ENCODE measurements around the gene UBL4B.

- TF ChIP-seq POLR2A (IDR thresholded peaks at IDR 0.05): no peak
- TF ChIP-seq, protein P1, sequence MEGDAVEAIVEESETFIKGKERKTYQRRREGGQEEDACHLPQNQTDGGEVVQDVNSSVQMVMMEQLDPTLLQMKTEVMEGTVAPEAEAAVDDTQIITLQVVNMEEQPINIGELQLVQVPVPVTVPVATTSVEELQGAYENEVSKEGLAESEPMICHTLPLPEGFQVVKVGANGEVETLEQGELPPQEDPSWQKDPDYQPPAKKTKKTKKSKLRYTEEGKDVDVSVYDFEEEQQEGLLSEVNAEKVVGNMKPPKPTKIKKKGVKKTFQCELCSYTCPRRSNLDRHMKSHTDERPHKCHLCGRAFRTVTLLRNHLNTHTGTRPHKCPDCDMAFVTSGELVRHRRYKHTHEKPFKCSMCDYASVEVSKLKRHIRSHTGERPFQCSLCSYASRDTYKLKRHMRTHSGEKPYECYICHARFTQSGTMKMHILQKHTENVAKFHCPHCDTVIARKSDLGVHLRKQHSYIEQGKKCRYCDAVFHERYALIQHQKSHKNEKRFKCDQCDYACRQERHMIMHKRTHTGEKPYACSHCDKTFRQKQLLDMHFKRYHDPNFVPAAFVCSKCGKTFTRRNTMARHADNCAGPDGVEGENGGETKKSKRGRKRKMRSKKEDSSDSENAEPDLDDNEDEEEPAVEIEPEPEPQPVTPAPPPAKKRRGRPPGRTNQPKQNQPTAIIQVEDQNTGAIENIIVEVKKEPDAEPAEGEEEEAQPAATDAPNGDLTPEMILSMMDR (IDR thresholded peaks at IDR 0.05): no peak
- no peak for TF ChIP-seq EP300 (IDR thresholded peaks at IDR 0.05)
Observed at GRCh38 chr1:110091791-110092190, 20.5 kb upstream of the UBL4B start.

All from ovary (tissue), 3 donors.